H1 (cell line): ENCODE data around the gene GAK. TPM values are rescaled to one million over a fixed set of nuclear protein-coding genes. Genes with fewer than 3 reads are reported as not detected.

Experiments
- polyA plus RNA-seq, 7 experiments: library from polyadenylated mRNA; depleted of rRNA in 3 of 7; stranded (reverse) in 5 of 7; unstranded in 2 of 7; fragments of >200 nt in 5 of 7; fragments of 200-250 nt in 2 of 7; gene quantifications; 1 replicate in 5 of 7; 2 replicates in 1 of 7; 4 replicates in 1 of 7; pipeline versions ENCODE4 v1.2.1 to v1.2.3, GENCODE V29; 2011 to 2013; ENCODE audit warnings: missing spikeins in 2 of 7, mixed read lengths in 2 of 7
- total RNA-seq: library from RNA; stranded (reverse); fragmentation: NEBNext Ultra II Directional; extraction: Animal tissue kit (Norgen Biotek cat#: 25700); gene quantifications from 2 replicates; pipeline ENCODE4 v1.2.1, GENCODE V29; 2021
- TF ChIP-seq, protein P1 (sequence below): fragments of 300-600 bp; sonication (generic); IDR thresholded peaks from 2 replicates; pipeline ENCODE4 v1.7.1; 2012; ENCODE audit warnings: low read length, moderate library complexity, mild to moderate bottlenecking, inconsistent platforms; ENCODE audit not compliant: insufficient replicate concordance

GAK gene
- total and polyA plus RNA-seq, 2 of the 8 experiments (the other 6 are each of a cell fraction or from before 2014, with no cell fraction given), result 31.5 to 70.8 TPM

DNA sequence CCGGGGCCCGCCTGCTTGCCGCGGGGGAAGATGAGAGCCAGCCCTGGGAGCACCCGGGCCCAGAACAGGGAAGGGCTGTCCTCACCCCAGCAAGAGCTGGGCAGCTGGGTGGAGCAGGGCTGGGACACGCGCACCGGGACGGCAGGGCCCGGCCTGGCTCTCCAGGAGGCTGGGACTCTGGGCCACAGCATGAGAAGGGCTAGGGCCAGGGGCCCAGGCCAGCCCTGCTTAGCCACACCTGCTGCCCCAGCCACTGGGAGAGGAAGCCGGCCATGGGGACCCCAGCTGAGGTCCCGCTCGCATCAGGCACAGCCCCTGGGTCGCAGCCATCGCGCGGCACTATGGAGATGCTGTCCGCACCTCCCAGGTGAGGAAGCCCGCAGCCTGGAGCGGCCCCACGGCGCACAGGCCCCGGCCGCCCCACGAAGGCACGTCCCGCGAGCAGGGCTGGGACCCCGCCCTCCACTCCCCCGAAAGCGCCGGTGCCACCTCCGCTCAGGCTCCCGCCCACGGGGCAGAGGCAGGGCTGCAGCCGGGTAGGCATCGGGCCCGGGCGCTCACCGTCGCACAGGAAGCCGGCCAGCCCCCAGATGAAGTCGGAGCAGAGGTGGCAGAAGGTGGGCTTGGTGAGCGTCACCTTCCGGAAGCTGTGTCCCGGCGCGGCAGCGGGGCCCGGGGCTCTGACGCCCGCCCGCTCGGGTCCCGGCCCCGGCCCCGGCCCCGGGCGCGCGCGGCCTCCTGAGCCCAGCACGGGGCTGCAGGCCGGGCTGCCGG lies 40.7 kb upstream of the GAK start (continued):
- TF ChIP-seq, protein P1, sequence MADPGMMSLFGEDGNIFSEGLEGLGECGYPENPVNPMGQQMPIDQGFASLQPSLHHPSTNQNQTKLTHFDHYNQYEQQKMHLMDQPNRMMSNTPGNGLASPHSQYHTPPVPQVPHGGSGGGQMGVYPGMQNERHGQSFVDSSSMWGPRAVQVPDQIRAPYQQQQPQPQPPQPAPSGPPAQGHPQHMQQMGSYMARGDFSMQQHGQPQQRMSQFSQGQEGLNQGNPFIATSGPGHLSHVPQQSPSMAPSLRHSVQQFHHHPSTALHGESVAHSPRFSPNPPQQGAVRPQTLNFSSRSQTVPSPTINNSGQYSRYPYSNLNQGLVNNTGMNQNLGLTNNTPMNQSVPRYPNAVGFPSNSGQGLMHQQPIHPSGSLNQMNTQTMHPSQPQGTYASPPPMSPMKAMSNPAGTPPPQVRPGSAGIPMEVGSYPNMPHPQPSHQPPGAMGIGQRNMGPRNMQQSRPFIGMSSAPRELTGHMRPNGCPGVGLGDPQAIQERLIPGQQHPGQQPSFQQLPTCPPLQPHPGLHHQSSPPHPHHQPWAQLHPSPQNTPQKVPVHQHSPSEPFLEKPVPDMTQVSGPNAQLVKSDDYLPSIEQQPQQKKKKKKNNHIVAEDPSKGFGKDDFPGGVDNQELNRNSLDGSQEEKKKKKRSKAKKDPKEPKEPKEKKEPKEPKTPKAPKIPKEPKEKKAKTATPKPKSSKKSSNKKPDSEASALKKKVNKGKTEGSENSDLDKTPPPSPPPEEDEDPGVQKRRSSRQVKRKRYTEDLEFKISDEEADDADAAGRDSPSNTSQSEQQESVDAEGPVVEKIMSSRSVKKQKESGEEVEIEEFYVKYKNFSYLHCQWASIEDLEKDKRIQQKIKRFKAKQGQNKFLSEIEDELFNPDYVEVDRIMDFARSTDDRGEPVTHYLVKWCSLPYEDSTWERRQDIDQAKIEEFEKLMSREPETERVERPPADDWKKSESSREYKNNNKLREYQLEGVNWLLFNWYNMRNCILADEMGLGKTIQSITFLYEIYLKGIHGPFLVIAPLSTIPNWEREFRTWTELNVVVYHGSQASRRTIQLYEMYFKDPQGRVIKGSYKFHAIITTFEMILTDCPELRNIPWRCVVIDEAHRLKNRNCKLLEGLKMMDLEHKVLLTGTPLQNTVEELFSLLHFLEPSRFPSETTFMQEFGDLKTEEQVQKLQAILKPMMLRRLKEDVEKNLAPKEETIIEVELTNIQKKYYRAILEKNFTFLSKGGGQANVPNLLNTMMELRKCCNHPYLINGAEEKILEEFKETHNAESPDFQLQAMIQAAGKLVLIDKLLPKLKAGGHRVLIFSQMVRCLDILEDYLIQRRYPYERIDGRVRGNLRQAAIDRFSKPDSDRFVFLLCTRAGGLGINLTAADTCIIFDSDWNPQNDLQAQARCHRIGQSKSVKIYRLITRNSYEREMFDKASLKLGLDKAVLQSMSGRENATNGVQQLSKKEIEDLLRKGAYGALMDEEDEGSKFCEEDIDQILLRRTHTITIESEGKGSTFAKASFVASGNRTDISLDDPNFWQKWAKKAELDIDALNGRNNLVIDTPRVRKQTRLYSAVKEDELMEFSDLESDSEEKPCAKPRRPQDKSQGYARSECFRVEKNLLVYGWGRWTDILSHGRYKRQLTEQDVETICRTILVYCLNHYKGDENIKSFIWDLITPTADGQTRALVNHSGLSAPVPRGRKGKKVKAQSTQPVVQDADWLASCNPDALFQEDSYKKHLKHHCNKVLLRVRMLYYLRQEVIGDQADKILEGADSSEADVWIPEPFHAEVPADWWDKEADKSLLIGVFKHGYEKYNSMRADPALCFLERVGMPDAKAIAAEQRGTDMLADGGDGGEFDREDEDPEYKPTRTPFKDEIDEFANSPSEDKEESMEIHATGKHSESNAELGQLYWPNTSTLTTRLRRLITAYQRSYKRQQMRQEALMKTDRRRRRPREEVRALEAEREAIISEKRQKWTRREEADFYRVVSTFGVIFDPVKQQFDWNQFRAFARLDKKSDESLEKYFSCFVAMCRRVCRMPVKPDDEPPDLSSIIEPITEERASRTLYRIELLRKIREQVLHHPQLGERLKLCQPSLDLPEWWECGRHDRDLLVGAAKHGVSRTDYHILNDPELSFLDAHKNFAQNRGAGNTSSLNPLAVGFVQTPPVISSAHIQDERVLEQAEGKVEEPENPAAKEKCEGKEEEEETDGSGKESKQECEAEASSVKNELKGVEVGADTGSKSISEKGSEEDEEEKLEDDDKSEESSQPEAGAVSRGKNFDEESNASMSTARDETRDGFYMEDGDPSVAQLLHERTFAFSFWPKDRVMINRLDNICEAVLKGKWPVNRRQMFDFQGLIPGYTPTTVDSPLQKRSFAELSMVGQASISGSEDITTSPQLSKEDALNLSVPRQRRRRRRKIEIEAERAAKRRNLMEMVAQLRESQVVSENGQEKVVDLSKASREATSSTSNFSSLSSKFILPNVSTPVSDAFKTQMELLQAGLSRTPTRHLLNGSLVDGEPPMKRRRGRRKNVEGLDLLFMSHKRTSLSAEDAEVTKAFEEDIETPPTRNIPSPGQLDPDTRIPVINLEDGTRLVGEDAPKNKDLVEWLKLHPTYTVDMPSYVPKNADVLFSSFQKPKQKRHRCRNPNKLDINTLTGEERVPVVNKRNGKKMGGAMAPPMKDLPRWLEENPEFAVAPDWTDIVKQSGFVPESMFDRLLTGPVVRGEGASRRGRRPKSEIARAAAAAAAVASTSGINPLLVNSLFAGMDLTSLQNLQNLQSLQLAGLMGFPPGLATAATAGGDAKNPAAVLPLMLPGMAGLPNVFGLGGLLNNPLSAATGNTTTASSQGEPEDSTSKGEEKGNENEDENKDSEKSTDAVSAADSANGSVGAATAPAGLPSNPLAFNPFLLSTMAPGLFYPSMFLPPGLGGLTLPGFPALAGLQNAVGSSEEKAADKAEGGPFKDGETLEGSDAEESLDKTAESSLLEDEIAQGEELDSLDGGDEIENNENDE, result no peak
